Iris pigment epithelial cell (primary cell): Measurements from ENCODE around the gene SLC9A5.
A peak's percentile ranks its signal among the peaks of the same experiment; 100 is the strongest.

ENCODE experiments used
- DNase-seq: peaks from one replicate; pipeline ENCODE4 v3.0.0-alpha.2; 2011; ENCODE audit warnings: low read depth

SLC9A5 gene

DNA sequence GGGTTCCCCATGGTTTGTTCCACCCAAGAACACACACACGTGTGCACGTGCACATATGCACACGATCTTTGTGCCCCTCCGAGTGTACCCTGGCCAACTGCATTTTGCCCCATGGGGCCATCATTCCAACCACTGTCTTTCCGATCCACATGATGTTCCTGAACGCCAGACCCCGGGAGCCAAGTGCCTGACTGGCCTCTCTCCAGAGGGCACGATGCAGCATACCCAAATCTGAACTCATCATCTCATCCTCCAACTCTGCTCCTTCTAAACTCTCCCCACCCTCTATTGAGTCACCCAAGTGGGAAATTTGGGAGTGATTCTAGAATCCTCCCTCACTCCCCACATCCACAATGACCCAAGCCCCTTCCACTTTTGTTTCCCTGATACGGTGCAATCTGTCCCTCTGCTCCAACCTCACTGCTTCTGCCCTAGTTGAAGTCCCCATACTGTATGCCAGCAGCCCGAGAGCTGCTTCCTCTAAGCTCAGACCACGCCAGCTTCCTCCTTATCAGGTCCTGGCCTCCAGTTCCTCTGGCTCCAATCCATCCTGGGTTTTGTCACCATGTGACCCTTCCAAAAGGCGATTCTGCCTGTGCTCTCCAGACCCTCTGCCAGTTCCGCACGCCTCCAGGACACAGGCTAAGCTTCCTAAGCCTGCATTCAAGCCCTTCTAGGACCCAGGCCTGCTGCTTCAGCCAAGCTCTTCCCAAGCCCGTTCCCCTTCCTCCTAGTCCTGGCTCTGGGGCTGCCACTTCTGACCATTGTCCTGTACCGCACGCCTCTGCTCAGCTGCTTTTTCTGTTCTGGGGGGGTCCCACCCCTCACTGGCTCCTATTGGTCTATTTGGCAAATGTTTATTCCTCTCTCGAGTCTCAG, 31.9 kb upstream of the SLC9A5 start:
- no peak for DNase-seq

DNA sequence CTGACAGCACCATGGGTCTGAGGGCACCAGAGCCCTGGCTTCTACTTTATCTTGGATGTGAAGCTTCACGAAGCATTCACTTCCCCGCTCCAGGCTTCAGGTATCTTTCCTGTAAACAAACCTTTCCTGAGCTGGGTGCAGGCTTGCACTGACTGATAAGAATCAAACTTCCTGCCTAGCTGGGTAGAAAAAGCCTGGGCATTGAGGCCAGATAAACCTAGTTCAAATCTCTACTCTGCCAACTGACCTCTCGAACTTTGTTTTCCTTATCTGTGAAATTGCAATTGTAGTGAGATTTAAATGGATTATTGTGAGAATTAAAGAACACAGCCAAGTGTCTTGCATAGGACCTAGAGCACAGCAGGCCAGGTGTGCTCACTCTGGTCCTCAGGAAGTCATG, 24.8 kb upstream of the SLC9A5 start:
- no peak for DNase-seq

DNA sequence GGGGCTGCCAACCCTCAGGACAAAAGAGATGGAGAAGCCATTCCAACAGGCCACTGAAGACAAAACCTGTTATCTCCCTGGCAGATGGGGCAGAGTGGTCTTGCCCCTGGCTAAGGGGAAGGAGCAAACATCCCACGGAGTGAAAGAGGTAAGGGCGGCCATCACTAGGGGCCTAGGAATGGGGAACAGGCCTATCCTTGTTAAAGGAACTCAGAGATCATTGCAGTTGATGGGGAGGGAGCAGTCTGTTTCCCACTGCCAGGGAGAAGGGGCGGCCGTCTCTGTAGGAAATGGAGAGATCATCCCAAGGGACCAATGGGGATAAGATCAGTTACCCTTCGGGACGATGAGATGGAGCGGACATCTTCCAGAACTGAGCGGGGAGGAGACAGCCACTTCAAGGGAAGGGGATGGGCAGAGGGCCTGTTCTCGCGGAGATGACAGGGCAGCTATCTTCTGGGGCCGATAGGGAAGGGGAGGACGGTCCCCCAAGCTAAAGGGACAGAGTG, 22.4 kb upstream of the SLC9A5 start:
- DNase-seq = no peak

DNA sequence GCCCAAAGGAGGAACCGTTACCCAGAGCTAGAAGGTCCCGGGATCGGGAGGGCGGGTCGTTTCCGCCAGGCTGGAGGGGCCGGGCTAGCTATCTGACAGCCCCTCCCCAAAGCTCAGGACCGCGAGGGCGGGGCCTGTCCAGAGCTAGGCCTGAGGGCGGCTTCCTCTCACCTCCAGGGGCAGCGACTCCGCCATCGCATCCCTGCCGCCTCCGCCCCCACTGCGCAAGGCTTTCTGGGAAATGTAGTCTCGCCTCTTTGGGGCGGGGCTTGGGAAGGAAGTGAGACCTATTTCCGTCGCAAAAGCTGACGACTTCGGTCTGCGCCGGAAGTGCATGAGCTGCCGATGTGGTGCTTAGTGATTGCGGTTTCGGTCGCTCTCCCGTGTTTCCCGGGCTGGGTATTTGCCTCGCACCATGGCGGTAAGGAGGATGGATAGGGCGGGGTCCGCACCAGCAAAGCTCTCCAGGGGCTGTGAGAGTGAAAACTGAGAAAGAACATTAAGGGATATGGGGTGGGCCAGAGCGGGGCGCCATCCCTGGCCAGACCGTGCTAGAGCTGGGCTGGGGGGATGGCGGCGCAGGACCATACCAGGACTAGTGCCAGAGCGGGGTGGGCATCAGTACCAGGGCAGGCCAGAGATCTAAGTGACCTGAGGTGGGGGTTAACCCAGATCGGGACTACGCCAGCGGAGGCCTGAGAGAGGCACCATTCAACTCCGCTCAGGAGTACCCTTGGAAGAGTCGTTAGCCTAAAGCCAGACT, 21.8 kb upstream of the SLC9A5 start, which contains the start of gene TMEM208:
TSS of gene TMEM208 (plus strand) at position 327 of the 763 bp plus-strand sequence. CDS start at position 416, 89 bp downstream.
- DNase-seq = peak; percentile 98

DNA sequence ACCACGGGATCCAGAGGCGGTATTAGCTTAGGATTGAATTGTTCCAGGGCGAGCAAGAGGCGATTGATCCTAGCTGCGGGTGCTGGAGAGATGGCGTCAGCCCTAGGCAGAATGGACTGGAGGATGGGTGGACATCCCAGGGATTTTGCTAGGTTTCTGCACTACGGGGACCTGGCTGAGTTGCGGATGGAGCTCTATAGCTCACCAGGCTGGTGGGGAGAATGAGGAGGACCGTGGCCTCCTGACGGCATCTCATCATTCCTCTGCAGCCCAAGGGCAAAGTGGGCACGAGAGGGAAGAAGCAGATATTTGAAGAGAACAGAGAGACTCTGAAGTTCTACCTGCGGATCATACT, 21.2 kb upstream of the SLC9A5 start:
- DNase-seq = no peak

DNA sequence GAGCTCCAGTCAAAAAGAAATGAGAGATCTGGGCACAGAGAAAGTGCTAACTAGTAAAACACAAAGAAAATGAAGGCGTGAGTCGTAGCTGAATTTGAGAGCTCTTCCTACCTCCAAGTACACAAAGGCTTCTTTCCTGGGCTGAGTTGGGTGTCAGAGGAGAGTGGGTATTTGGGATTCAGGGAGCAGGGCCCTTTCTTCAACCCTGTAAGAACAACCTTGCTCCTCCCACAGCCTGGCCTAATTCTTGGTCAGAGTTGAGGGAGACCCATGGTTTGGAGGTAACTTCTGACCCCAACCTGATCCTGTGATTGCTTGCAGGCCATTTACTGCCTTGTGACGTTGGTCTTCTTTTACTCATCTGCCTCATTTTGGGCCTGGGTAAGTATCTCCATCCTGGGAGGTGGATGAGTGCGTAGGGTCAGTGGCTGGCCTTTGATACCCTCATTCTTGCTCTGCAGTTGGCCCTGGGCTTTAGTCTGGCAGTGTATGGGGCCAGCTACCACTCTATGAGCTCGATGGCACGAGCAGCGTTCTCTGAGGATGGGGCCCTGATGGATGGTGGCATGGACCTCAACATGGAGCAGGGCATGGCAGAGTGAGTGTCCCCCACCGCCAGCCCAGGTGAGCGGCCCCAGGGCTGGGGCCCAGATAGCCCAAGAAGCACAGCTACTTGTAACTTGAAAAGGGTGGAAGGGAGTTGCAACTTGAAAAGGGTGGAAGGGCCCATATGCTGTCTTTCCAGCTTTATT, 20.6 kb upstream of the SLC9A5 start:
- DNase-seq = no peak

DNA sequence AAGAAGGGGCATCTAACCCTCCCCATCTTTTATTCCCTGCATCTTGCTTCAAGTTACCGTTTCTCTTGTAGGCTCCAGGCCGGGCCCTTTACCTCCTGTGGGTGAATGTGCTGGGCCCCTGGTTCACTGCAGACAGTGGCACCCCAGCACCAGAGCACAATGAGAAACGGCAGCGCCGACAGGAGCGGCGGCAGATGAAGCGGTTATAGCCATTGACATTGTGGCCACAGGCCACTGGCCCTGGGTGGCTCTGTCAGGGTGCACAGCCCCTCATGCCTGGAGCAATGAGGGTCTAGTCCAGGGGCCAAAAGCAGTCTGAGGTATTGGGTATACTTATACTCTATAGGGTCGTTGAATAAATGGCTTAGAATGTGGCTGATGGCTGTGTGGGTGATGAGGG, 19.9 kb upstream of the SLC9A5 start:
- no peak for DNase-seq

DNA sequence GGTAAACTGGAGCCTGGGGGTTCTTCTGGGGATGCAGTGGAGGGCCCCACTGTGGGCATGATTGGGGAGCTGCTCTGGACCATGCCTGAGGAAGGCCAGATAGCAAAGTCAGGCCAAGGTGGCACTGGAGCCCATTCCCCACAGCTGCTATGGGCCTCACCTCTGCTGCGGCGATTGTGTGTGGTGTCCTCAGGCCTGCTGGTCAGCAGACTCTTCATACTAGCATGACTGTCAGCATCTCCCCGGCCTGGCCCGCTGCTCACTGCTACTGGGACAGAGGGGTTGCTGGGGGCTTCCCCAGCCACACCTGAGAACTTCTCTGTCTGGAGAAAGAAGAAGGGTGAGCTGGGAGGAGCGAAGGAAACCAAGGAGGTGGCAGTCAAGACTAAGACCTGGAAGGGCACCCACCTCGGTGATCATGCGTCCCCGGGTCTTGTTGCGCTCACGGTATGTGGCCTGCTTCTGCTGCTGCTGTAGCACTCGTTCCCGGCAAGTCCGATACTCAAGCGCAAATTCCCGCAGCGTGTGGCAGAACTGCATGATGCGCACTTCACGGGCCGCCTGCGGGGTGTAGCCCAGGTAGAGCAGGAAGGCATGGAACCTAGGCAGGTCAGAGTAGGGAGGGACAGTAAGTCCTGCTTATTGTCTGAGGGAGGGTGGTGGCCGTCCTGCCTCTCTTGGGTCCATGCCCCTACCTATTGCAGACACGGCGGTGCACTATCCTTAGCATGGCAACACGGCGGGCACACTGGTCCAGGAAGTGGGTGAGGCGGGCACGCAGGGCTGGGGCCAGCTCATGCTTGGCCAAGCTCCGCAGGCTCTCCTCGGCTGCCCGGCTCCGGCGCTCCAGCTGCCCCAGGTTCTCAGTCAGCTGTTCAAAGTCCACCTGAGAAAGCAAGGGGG, 18.6 kb upstream of the SLC9A5 start:
- DNase-seq = no peak

DNA sequence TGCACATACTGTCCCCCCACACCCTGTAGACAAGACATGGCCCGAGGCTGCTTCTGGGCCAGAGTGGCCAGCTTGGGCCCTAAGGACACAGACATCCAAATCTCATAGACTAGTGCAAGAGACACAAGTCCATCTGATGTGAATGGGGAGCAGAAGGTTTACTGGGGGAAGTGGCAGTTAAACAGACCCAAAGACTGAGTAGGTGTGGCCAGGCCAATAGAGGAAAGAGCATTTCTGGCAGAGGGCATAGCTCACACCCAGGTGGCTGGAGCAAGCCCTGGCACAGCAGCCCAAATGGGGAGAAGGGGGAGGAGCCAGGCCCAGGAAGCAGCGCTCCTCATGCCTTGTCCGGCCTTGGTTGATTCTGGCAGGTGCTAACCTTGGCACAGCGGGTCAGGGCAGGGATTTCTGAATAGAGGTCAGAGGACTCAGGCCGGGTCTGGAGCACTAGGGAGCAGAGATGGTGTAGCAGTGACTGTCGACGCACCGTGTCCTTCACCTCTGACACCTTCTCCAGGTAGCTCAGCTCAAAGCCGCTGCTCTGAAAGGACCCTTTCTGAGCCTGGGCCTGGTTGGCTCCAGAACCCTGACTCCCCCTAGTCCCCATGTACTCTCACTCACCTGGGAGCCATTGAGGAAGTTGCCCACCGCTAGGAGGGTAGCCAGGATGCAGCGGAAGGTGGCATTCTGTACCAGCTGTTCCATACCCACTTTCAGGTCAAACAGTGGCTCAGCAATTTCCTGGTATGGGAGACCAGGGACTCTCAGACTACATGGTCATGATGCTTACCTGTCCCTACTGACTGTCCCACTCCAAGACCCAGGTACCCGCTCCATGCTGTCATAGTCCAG, 17.7 kb upstream of the SLC9A5 start:
- no peak for DNase-seq

DNA sequence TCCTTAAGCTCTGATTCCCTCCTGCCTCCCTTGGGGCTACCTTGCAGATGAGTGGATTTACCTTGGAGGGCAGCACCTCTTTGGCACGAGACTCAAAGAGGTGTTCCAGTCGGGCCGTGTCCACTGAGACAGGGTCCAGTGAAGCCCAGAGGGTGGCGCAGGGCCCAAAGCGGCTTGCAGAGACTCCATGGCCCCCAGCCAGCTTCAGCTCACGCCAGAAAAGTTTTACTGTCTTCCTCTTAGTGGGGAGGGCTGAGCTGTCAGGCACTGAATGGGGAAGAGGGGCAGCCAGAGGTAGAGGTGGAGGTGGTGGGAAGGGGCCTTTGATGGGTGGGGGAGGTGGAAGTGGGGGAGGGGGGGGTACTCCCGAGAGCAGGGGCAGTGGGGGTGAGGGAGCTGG, 15.2 kb upstream of the SLC9A5 start:
- DNase-seq = no peak

DNA sequence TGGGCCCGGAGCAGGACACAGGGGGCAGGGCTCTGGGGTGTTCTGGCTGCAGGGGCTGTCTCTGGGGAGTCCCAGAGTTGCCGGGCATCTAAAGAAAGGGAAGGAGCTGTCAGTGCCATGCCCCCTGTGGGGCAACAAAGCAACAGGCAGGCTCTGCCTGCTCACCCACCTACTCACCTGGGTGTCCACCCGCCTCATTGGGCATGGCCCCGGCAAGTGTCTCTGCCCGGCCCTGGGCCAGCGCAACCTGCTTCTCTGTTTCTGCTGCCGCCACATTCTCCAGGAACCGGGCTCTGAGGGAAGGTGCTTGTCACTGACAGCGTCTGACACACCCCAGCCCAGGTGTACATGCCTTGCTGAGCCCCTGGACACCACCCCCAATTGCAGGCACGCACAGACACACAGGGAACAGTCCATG, 14.6 kb upstream of the SLC9A5 start:
- no peak for DNase-seq

DNA sequence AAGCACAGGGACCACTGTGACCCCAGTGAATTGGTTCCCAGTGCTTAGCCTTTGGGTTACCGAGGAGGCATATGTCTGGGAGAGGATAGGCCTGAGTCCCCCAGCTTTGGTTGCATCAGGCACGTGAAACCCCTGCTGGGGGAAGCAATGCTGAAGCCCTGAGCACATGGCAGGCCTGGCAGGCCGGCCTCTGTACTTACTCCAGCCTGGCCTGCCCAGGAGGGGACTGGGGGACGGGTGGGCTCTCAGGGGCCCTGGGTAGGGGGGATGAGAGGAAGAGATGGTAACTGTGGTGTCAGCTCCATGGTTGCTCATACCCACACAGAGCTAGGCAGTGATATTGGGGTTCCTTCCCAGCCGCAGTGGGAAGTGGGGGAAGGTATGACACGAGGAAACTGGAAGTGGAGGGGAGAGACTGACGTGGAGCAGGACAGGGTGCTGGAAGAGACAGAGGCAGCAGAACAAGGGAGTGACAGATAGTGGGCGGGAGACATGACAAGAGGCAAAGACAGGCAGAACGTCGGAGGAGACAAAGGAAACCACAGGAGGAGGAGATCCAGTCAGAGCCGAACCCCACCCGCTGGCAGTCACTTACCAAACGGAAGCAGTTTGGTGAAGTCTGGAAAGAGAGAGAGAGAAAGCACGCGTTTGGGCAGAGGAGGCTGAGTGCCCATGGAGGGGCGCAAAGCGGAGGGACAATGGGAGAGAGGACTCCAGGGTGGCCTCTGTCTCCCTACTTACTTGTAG, 12.8 kb upstream of the SLC9A5 start:
- no peak for DNase-seq

DNA sequence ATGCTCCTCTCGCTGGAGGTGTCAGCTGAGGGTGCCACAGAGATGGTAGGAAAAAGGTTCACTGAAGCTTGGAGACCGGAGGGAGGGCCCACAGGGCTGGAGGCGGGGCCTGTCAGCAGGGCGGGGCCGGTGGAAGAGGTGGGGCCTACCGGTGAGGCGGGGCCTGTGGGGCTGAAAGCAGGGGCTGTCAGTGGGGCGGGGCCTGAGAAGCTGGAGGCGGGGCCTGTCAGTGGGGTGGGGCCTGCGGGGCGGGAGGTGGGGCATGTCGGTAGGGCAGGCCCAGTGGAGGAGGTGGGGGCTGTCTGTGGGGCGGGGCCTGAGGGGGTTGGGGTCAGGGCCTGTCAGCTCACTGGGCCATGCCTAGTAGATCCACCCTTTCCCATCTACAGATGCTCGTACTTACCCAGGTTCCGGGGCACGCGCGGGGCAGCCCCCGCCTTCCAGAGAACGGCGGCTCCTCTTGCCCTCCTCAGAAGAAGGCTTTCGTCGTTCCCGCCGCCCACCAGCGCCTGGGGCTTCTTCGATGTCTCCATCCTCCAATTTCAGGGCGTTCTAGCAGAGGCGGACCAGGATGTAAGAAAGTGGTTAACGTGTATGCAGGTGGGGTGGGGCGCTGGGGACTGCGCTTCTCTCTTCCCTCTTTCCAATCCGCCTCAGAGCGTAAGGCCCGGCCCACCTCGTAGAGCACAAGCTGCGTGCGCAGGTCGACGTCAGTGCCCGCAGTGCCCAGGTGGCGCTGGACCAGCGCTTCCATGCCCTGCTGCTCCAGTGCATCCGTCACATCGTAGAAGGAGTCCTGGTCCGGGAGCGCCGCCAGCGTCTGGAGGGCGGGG, 12.0 kb upstream of the SLC9A5 start:
- peak; percentile 55 for DNase-seq

DNA sequence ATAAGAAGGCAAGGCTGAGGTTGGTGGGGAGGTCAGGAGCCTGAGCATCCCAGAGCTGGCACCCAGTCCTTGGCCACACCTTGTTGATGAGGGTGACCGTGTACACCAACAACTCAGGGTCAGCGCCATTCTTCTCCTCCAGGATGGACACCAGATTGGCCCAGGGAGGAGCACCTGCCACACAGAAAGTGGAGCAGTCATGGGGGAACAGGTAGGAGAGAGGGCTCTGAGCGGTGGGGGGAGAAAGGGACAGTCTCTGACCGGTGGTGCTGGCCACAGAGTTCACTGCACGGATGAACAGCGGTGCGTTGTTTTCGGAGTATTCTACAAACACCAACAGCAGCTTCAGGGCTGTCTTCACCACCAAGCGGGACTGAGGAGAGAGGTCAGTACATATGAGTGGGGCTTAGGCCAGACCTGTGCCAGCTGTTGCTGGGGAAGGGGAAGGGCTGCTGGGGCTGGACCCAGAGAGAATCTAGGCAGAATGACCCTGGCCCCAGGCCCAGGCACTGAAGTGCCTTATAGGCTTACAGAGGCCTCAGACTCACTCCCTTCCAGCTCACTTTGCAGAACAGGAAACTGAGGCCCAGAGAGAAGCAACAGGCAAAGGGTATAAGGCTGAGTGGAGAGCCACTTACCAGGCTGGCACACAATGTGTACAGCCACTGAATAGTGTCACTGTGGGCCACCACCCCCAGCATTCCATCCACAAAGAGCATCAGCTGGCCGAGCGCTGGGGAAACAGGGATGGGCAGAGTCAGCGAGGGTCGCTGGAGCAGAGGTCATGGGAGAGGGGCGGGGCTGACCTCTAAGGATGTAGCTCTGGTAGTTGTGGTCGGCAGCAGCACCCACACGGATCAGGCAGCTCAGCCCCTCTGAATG, 11.1 kb upstream of the SLC9A5 start:
- DNase-seq = no peak

DNA sequence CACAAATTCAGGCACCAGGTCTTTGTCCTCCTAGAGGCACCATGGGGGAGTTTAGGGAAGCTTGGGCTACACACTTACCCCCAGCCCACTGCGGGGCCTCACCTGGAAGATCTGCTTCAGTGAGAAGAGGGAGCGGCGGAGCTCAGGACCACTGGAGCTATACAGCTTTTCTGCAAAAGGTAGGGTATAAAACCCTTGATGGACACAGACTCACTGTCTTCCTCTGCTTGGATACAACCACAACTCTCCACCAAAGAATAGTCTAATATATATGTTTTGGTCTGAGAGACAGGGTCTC, 10.6 kb upstream of the SLC9A5 start:
- no peak for DNase-seq

DNA sequence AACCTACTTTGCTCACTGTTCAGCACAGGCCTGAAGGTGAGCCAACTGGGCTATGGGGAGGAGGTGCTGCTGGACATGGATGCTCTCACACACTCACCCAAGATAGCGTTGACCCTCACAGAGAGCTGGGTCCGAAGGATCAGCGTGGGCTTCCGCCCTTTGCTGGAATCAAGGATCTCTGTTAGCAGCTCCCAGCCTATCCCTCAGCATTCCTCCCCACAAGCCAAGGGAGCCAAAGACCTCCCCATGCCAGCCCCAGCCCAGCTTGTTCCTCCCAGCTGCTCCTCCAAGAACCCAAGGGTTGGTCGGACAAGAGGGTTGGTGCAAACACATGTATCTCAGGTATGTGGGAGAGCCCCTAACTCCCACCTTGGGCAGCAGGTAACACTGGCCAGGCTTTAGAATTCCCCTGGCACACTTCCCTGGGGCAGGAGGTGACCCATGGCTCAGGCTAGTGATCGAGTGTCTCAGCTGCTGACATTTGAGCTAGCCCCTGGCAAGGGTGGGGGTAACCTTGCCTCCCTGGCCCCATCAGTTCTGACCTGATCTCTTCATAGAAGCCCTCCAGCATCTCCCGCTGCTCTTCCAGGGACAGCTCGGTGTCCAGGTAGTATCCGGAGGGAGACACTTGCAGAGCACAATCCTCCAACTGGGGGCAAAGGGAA, 9.8 kb upstream of the SLC9A5 start:
- no peak for DNase-seq

DNA sequence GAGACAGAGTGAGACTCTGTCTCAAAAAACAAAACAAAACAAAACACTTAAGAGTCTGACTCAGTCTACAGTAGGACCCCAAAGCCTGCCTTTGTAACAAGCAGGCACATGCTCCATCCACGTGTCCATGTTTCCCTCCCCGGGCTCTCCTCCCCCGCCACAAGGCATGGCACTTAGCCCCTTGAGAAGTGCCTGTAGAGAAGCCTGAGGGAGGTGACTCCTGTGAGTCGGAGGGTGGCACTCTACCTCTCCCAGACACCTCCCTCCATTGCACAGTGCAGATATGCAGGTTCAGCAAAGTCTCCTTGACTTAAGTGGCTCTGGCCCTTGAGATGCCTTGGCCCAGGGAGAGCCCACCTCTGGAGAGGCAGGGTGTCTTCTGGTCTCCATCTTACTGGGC, 8.3 kb upstream of the SLC9A5 start:
- peak; percentile 39 for DNase-seq
